Mesothelial cell of epicardium (in vitro differentiated cells): ENCODE measurements around the gene TMEM269. TPM values are rescaled to one million over a fixed set of nuclear protein-coding genes. Genes with fewer than 3 reads are reported as not detected.

Source experiments
- DNase-seq, 2 experiments: peaks; one replicate each; pipeline ENCODE4 v3.0.0; 2021; ENCODE audit warnings: low spot score in 2 of 2; ENCODE audit not compliant: unreplicated experiment in 2 of 2
- H3K27ac Mint-ChIP-seq: 2 replicates; pipeline ENCODE4 v1.8.0; 2021; ENCODE audit warnings: mixed read lengths
- H3K27me3 Mint-ChIP-seq: 2 replicates; pipeline ENCODE4 v1.8.0; 2021; ENCODE audit warnings: low read depth, mixed read lengths
- H3K36me3 Mint-ChIP-seq: 2 replicates; pipeline ENCODE4 v1.8.0; 2021; ENCODE audit warnings: mixed read lengths
- H3K4me1 Mint-ChIP-seq: 2 replicates; pipeline ENCODE4 v1.8.0; 2021; ENCODE audit warnings: mixed read lengths
- H3K4me3 Mint-ChIP-seq: 2 replicates; pipeline ENCODE4 v1.8.0; 2021; ENCODE audit warnings: mild to moderate bottlenecking, moderate library complexity, mixed read lengths
- H3K9me3 Mint-ChIP-seq: 2 replicates; pipeline ENCODE4 v1.8.0; 2021; ENCODE audit warnings: mixed read lengths
- total RNA-seq: library from RNA; stranded (reverse); gene quantifications from 3 replicates; pipeline ENCODE4 v1.2.1, GENCODE V29; 2021
- TF ChIP-seq, protein P1 (sequence below): fragments of 200-600 bp; sonication (generic); IDR thresholded peaks from one replicate; pipeline ENCODE4 v1.5.0; 2021; ENCODE audit warnings: antibody characterized with exemption; ENCODE audit not compliant: unreplicated experiment

The TMEM269 gene
- total RNA-seq, 1 donor from 2014 or later: 0.98 TPM

DNA sequence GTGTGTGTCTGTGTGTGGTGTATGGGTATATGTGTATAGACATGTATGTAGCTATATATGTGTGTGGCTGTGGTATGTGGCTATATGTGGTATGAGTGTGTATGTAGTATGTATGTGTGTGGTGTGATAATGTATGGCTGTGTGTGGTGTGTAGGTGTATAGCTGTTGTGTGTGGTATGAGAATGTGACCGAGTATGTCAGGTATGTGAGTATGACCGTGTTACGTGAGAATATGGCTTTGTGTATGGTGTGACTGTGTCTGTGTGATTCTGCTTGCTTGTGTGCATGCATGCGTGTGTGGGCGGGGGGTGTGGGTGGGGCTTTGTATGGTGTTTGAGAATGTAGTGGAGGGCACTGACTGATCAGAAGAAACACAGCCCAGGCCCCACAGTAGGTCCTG, 65.2 kb downstream of the TMEM269 start:
- Mint-ChIP-seq H3K27ac (no peak overlapping the region), H3K36me3 (peaks cover 43% of the 10 kb centered on the region), H3K27me3 (no peaks in the 10 kb centered on the region), H3K9me3 (peaks cover 14% of the 10 kb centered on the region), H3K4me3 (no peak overlapping the region), H3K4me1 (peaks cover 19% of the 10 kb centered on the region)
- TF ChIP-seq, protein P1, sequence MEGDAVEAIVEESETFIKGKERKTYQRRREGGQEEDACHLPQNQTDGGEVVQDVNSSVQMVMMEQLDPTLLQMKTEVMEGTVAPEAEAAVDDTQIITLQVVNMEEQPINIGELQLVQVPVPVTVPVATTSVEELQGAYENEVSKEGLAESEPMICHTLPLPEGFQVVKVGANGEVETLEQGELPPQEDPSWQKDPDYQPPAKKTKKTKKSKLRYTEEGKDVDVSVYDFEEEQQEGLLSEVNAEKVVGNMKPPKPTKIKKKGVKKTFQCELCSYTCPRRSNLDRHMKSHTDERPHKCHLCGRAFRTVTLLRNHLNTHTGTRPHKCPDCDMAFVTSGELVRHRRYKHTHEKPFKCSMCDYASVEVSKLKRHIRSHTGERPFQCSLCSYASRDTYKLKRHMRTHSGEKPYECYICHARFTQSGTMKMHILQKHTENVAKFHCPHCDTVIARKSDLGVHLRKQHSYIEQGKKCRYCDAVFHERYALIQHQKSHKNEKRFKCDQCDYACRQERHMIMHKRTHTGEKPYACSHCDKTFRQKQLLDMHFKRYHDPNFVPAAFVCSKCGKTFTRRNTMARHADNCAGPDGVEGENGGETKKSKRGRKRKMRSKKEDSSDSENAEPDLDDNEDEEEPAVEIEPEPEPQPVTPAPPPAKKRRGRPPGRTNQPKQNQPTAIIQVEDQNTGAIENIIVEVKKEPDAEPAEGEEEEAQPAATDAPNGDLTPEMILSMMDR: no peak
- DNase-seq: no peak

Other genes with a start within 250 kb of the TMEM269 start
- 42.5 to 44.1 TPM (median 43.3 TPM) in 3 replicates for gene PPIH, start 126.6 kb upstream of the TMEM269 start, total RNA-seq
- 405 to 423 TPM (median 411 TPM) in 3 replicates for gene YBX1, start 102.6 kb upstream of the TMEM269 start, total RNA-seq
- gene CLDN19, start 44.8 kb upstream of the TMEM269 start, total RNA-seq: 1.6 to 1.7 TPM (median 1.6 TPM) in 3 replicates
- 104 to 123 TPM (median 105 TPM) in 3 replicates for gene P3H1, start 18.0 kb upstream of the TMEM269 start, total RNA-seq
- gene C1orf50, start 17.7 kb upstream of the TMEM269 start, total RNA-seq: 6.5 to 10.4 TPM (median 7.4 TPM) in 3 replicates
- 14.7 to 17.2 TPM (median 15.4 TPM) in 3 replicates for gene ERMAP, start 32.1 kb downstream of the TMEM269 start, total RNA-seq
- 44.3 to 48.1 TPM (median 45.4 TPM) in 3 replicates for gene SVBP, start 32.4 kb downstream of the TMEM269 start, total RNA-seq
- 14.2 to 15.2 TPM (median 14.2 TPM) in 3 replicates for gene ZNF691, start 61.6 kb downstream of the TMEM269 start, total RNA-seq
- gene SLC2A1, start 173.9 kb downstream of the TMEM269 start, total RNA-seq: 786 to 841 TPM (median 827 TPM) in 3 replicates